Testis (tissue), 3 donors: ENCODE data around the gene SYTL1. TPM values are rescaled to one million over a fixed set of nuclear protein-coding genes. Genes with fewer than 3 reads are reported as not detected.

Experiments used
- DNase-seq: peaks from one replicate; pipeline ENCODE4 v3.0.0-alpha.2; 2019
- H3K27ac ChIP-seq, 2 donors: fragments of 200-600 bp; sonication (generic); one replicate each; pipeline ENCODE4 v1.5.1; 2019
- H3K27me3 ChIP-seq: fragments of 200-600 bp; sonication (generic); one replicate; pipeline ENCODE4 v1.5.1; 2019
- H3K36me3 ChIP-seq: fragments of 200-600 bp; sonication (generic); one replicate; pipeline ENCODE4 v1.5.1; 2017; ENCODE audit warnings: low read depth; ENCODE audit errors: missing control alignments
- H3K4me1 ChIP-seq: fragments of 200-600 bp; sonication (generic); one replicate; pipeline ENCODE4 v1.5.1; 2019
- H3K4me3 ChIP-seq, 2 donors: fragments of 200-600 bp; sonication (generic); one replicate each; pipeline ENCODE4 v1.5.1; 2017 to 2019
- H3K9me3 ChIP-seq: fragments of 200-600 bp; sonication (generic); one replicate; pipeline ENCODE4 v1.5.1; 2017
- POLR2A ChIP-seq: fragments of 450-650 bp; IDR thresholded peaks from one replicate; pipeline ENCODE4 v1.6.1; 2017; ENCODE audit warnings: antibody characterized with exemption, mild to moderate bottlenecking, moderate library complexity
- WGBS, 2 donors: methylation state at CpG; one replicate each; pipeline ENCODE4 v1.1.5; 2018; 5-methylcytosine and 5-hydroxymethylcytosine counted together
- intact Hi-C: fragments of 100-400 bp; cut with DNase I; formaldehyde crosslinking; loops from one replicate; pipeline ENCODE4 v1.15.1; 2023; ENCODE audit warnings: low total_unique reads
- polyA plus RNA-seq: library from polyadenylated mRNA; stranded (reverse); fragments of 350-450 nt; fragmentation: Illumina TruSeq; extraction: RNeasy Lipid Tissue Mini Kit (QIAGEN cat#74804); gene quantifications from one replicate; pipeline ENCODE4 v1.2.3, GENCODE V29; 2014; ENCODE audit warnings: low read depth, low replicate concordance; ENCODE audit not compliant: insufficient read depth
- total RNA-seq, 2 donors: library from RNA; depleted of rRNA; stranded (reverse); fragments of >200 nt; gene quantifications; one replicate each; pipeline ENCODE4 v1.2.3, GENCODE V29; 2016
- TF ChIP-seq, protein P1 (sequence below), 3 experiments: fragments of 450-650 bp in 2 of 3; fragments of 200-600 bp in 1 of 3; sonication (generic) in 1 of 3; IDR thresholded peaks; one replicate each; pipeline ENCODE4 v1.5.1; 2016 to 2019; ENCODE audit warnings: antibody characterized with exemption in 3 of 3, mild to moderate bottlenecking in 2 of 3, moderate library complexity in 1 of 3

SYTL1 gene
- total and polyA plus RNA-seq, 3 donors from 2014 or later: 2.3 to 6.0 (median 5.4) TPM

DNA sequence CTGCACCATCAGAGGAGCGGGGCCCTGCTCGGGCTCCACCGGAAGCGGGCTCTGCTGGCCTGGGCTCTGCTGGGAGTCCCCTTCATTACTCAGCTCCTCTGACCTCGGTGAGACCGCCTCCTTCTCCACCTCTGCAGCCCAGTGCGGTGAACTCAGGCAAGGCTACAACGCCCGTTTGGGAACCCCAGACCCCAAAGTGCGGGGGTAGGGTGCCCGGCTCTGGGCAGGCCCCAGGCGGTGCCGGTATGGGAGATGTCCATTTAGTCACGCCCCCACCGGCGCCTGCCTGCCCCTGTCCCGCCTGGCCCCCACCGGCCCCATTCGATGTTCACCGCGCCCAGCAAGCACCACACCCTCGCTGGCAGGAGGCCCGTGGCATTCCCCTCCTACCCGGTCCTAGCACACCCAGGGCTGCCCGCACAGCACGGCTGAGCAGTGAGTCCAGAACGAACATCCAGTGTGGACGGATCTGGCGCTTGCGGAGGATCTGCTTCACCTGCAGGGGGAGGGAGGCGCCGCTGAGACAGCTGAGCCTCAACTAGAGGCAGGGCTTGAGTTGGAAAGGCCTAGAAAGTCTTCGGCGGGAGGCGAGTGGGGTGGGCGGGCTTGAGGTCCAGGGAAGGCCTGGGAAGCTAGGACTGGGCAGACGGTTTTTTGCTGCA lies 14.9 kb downstream of the SYTL1 start:
- TF ChIP-seq POLR2A: no peak
- TF ChIP-seq, protein P1, sequence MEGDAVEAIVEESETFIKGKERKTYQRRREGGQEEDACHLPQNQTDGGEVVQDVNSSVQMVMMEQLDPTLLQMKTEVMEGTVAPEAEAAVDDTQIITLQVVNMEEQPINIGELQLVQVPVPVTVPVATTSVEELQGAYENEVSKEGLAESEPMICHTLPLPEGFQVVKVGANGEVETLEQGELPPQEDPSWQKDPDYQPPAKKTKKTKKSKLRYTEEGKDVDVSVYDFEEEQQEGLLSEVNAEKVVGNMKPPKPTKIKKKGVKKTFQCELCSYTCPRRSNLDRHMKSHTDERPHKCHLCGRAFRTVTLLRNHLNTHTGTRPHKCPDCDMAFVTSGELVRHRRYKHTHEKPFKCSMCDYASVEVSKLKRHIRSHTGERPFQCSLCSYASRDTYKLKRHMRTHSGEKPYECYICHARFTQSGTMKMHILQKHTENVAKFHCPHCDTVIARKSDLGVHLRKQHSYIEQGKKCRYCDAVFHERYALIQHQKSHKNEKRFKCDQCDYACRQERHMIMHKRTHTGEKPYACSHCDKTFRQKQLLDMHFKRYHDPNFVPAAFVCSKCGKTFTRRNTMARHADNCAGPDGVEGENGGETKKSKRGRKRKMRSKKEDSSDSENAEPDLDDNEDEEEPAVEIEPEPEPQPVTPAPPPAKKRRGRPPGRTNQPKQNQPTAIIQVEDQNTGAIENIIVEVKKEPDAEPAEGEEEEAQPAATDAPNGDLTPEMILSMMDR (IDR thresholded peaks at IDR 0.05): no peak
- DNase-seq: no peak
- H3K27me3 ChIP-seq: no peaks in the 10 kb centered on the region
- no peaks in the 10 kb centered on the region for H3K4me1 ChIP-seq
- H3K4me3 ChIP-seq: peak overlapping the region in 1 of 2 donors; percentile 10
- intact Hi-C loops: no loop called here
- H3K27ac ChIP-seq: no peak overlapping the region
- WGBS, 2 donors: 46 to 58% methylated on average over 31 to 34 of the region's 37 CpGs
- H3K36me3 ChIP-seq: no peaks in the 10 kb centered on the region
- no peaks in the 10 kb centered on the region for H3K9me3 ChIP-seq

DNA sequence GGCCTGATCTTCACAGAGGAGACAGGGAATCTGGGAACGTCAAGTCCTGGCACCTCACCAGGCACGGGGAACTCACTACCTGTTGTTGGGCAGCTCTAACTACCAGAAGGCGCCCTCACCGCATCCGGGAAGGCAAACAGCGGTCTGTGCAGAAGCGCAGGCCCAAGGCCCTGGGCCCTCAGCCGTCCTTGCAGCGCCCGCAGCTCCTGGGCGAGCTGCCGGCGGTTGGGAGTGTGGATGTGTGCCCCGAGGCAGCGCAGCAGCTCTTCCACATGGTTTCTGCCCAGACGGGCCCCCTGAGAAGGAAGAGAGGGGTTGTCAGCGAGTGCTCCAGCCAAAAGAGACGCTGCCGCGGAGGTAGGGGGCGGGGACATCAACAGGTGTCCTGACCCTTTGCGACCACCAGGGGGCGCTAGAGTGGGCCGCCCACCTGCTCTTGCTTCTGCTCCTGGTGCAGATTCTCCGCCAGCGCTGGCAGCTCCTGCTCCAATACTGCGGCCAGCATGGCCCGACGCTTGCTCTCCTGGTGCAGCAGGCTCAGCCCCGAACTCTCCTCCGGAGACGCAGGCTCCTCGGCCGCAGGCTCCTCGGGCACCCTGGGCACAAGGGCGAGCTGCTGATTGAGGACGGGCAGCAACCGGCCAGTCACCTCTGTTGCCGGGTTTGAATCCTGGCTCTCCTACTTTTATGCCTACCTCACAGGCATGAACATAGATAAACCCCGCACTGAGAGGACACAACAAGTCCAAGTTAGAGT lies 15.6 kb downstream of the SYTL1 start:
- WGBS, 2 donors: 26 to 47% methylated on average over 7 to 30 of the region's 40 CpGs
- intact Hi-C loops: no loop called here
- no peaks in the 10 kb centered on the region for H3K9me3 ChIP-seq
- no peaks in the 10 kb centered on the region for H3K36me3 ChIP-seq
- H3K27ac ChIP-seq: no peak overlapping the region
- H3K4me3 ChIP-seq: peak overlapping the region in 1 of 2 donors; percentile 15
- TF ChIP-seq, protein P1 (IDR thresholded peaks at IDR 0.05): peak; percentile 94 to 99 (median 96)
- TF ChIP-seq POLR2A: no peak
- no peaks in the 10 kb centered on the region for H3K27me3 ChIP-seq
- DNase-seq: peak; percentile 82
- H3K4me1 ChIP-seq: no peaks in the 10 kb centered on the region

DNA sequence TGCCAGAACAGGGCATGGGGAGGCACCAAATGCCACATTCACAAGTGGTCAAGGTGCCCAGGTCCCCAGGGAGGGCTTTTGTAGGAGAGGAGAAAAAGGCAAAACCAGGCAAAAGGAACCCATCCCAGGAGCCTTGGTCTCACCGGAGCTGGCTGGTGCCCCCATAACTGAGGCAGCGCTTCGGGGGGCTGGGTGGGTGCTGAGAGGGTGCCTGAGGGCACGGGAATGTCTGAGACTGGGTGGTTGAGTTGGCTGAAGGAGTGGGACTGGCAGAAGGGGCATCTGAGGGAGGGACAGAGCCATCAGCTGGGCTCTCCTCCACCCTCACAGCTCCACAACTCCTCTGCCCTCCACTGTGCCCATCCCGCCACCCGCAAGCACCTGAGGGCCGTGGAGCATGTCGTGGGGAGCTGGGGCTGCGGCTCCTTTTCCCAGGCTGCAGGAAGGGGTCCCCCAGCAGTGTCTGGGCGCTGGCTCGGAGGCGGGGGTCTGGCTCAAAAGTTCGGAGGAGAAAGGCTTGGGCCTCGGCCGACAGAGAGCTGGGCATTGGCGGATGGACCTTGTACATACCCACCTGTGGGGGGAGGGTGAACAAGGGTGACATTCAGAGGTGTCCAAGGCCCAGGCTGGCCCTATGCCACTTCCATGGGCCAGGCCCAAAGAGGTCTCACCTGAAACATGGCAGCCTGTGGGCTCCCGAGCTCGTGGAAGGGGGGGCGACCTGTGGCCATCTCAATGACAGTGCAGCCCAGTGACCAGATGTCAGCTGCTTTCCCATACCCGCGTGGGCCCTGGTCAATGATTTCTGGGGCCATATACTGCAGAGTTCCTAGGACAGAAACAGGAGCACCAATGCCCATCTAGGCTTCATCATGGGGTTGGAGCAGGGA lies 16.5 kb downstream of the SYTL1 start:
- H3K4me3 ChIP-seq: no peak overlapping the region

DNA sequence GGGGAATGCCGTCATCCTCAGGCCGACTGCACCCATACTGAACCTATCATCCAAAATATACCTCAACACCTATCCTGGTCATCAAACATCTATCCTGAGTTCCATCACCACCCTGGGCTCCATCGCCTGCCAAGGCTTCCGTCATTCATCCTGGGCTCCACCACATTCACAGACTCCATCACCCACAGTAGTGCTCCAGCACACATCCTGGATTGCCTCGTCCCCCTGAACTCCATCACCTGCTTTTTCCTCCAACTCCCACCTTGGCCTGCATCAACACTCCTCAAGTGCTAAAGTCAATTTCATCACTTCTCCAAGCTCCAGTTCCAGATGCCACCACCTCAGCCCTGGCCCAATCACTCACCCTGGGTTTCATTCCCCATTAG lies 17.1 kb downstream of the SYTL1 start:
- H3K36me3 ChIP-seq: no peaks in the 10 kb centered on the region
- H3K4me3 ChIP-seq: no peak overlapping the region
- no peaks in the 10 kb centered on the region for H3K9me3 ChIP-seq
- no peaks in the 10 kb centered on the region for H3K4me1 ChIP-seq
- intact Hi-C loops: no loop called here
- H3K27ac ChIP-seq: no peak overlapping the region
- WGBS, 2 donors: 88 to 93% methylated on average over 5 of the region's 5 CpGs
- no peaks in the 10 kb centered on the region for H3K27me3 ChIP-seq
- TF ChIP-seq POLR2A: no peak
- TF ChIP-seq, protein P1 (IDR thresholded peaks at IDR 0.05): no peak
- DNase-seq: no peak

More for the DNA sequence above, 16.5 kb downstream of the SYTL1 start:
- no peaks in the 10 kb centered on the region for H3K9me3 ChIP-seq
- no peaks in the 10 kb centered on the region for H3K4me1 ChIP-seq
- no peak for TF ChIP-seq POLR2A
- TF ChIP-seq, protein P1 (IDR thresholded peaks at IDR 0.05): no peak
- no peaks in the 10 kb centered on the region for H3K36me3 ChIP-seq
- DNase-seq: no peak
- intact Hi-C loops: no loop called here
- 91 to 100% methylated on average over 2 to 19 of the region's 21 CpGs for WGBS, 2 donors
- no peaks in the 10 kb centered on the region for H3K27me3 ChIP-seq
- H3K27ac ChIP-seq: no peak overlapping the region
